NAMALWA (cell line): Measurements from ENCODE around the gene C10orf143.
"Not testable (repeated sequence)": the region's sequence is repeated elsewhere in the genome, so short reads cannot be mapped to it uniquely, and the experiment has no call there.

Experiments
- DNase-seq: peaks from one replicate; pipeline ENCODE4 v3.0.0-alpha.2; 2015; ENCODE audit warnings: low spot score

Gene C10orf143

DNA sequence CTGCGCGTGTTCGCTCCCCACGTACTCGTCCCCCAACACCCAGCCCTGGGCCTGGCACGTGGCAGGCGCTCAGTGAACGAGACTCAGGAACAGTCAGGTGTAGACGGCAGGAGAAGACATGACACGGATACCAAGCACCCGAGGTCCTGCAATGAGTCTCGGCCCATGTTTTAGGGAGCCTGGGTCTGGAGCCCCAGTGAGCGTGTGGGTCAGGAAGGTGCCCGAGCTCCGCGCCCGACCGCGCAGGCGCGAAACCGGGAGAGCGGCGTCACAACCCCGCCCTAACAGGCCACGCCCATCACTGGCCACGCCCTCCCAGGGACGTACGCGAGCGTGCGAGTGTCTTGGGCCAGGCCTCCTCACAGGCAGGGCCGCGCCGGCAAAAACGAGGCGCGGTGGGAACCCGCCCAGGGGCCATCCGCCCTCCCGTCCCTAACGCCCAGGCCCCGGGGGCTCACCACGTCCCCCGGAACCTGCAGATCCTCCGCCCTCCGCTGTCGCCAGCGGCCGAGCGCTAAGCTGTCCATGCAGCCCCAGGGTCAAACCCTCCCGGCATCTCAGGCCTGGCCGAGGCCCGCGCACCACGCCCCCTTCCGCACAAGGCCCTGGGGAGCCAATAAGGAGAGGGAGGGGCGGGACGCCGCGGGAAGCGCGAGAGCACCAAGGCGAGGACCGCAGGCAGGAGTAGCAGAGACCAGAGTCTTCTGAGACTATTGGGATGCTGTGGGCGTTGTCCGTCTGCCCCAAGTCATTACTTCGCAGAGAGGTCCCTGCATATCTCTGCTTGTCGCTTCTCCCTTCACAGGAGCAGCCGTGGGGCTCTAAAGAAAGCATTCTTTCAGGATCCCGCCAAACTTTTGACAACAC lies at the start of gene C10orf143:
TSS of gene C10orf143 (minus strand) at position 585 of the 867 bp plus-strand sequence. CDS start at position 527, 58 bp downstream.
- peak; percentile 96 for DNase-seq

- no peak for DNase-seq
Observed at GRCh38 chr10:130159192-130159794, 48.7 kb upstream of the C10orf143 start.

DNA sequence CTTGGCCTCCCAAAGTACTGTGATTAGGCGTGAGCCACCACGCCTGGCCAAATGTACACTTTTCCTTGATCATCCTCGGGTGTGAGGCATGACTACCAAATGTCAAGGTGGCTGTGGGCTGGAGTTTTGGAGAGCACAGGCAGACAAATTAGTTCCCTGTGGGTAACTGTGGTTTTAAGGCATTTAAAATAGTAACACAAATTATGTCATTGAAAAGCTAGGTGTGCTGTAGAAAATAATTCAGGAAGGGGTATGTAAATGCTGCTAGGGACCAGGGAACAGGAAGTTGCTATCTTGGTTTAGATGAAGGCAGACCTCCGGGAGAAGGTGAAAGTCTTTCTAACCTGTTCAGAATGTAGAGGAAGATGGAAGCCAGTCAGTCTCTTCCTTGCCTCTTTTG lies 35.4 kb upstream of the C10orf143 start:
- DNase-seq, result no peak

DNA sequence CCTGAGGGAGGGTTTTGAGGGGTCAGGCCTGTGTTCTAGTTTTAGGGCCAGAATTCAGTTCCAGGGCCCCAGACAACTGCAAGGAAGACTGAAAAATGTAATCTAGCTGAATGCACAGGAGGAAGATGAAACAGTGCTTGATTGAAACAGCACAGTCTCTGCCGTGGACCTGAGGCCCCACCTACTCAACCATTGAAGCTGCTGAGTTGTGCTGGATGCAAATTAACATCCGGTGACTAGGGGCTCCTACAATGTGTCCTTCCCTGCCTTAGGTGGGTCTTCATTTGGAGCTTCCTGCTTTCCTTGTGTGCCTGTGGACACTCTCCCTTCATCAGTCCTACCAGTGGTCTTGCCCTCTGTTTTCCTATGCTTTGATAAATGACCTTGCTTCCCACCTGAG lies 31.2 kb upstream of the C10orf143 start:
- DNase-seq, result peak; percentile 74

DNA sequence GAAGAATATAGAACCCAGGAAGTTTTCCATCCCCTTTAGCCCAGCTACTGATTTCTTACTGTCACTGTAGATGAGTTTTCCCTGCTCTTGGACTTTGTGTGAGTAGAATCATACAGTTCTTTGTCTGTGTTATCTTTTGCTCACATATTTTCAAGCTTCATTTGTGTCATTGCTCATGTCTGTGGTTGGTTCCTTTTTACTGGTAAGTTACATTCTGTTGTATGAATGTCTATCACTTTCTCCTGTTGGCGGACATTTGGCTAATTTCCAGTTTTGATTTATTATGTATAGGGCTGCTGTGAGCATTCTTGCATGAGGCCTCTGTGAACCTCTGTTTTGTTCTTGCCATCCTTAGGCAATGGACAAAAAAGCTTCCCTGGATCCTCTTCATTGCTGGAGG lies 30.8 kb upstream of the C10orf143 start:
- DNase-seq, result peak; percentile 54

GRCh38 chr10:130141038-130141437 lies 30.4 kb upstream of the C10orf143 start:
- no peak for DNase-seq

GRCh38 chr10:130140425-130140824 lies 29.8 kb upstream of the C10orf143 start:
- peak; percentile 26 for DNase-seq

- DNase-seq, result no peak
Observed at GRCh38 chr10:130138479-130138866, 27.8 kb upstream of the C10orf143 start.

DNA sequence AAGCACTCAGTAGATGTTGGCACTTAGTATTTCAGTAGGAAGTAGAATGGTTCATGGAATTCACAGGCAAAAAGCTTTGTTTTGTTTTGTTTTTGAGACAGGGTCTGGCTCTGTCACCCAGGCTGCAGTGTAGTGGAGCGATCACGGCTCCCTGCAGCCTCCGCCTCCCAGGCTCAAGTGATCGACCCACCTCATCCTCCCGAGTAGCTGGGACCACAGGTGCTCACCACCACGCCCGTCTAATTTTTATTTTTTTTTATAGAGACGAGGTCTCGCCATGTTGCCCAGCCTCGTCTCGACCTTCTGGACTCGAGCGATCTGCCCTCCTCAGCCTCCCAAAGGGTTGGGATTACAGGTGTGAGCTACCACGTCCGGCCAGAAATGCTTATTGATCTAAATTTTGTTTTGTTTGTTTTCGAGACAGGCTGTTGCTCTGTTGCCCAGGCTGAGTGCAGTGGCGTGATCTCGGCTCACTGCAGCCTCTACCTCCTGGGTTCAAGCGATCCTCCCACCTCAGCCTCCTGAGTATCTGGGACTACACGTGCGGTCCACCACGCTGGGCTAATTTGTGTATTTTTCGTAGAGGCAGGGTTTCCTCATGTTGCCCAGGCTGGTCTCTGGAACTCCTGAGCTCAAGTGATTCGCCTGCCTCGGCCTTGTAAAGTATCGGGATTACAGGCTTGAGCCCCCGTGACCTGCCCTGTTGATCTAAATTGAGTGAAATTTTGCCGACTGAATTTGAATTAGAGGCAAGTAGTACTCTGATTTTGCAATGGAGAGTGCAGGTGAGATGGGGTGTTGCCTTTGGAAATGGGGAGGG lies 27.2 kb upstream of the C10orf143 start:
- no peak for DNase-seq

DNA sequence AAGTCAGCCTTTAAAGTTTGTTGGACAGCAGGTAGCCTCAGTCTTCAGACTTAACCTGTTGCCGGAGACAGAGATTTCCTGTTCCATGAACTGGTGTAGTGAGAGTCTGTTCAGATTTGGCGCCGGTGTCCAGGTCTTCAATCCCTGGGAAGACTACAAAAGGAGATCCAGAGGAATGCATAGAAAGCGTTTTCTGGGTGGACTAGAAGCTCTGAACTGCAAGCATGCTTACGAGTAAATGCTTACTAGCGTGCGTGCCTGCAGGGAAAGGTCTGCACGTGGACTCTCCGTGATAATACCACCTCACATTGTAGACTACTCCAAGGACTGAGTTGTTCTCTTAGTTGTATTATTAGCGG lies 26.4 kb upstream of the C10orf143 start:
- peak; percentile 48 for DNase-seq

DNA sequence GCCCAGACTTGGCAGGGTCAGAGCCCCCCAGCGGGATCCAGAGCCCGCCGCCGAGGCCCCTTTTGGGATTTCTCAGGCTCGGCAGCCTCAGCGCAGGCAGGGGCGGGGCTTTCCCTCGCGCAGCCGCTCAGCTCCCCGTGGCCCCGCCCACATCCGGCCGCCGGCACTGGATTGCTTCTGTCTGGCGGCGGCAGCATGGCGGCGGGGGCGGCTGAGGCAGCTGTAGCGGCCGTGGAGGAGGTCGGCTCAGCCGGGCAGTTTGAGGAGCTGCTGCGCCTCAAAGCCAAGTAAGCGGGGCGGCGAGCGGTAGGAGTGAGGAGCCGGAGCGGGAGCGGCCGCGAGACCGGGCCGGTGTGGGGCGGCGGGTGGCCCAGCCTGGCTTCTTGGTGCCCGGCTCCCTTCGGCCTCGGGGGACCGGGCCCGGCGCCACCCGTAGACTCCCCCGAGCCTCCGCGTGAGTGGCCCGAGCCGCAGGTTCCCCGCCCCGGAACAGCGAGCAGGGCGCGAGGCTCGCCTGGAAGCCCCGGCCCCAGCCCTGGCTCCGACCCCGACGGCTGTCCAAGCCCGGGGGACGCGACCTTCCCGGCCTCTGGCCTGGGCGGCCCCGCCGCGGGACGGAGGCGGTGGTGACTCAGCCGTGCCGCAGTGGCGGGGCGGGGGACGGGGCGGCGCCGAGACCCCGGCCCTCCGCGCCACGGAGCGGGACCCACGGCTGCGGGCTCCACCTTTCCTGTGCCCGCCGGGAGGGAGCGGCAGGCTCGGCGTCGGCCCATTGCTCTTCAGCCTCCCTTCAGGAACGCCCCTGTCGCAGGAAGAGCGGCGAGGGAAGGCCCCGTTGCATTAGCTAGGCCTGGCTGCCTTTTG lies 25.8 kb upstream of the C10orf143 start, which contains the start of gene GLRX3:
TSS of gene GLRX3 (plus strand) at position 166 of the 864 bp plus-strand sequence. CDS start at position 196, 30 bp downstream.
- DNase-seq, result peak; percentile 86

DNA sequence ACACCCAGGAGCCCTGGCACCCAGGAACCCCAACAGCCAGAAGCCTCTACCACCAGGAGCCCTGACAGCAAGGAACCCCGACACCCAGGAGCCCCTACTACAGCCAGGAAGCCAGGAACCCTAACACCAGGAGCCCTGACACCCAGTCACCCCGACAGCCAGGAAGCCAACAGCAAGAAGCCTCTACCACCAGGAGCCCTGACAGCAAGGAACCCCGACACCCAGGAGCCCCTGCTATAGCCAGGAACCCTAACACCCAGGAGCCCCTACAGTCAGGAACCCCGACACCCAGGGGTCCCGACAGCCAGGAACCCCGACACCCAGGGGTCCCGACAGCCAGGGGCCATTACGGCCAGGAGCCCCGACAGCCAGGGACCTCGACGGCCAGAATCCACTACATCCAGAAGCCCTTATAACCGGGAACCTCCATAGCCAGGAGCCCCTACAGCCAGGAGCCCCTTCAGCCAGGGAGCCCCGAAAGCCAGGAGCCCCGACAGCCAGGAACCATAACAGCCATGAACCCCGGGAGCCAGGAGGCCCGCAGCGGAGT lies 25.1 kb upstream of the C10orf143 start:
- DNase-seq, result no peak

DNA sequence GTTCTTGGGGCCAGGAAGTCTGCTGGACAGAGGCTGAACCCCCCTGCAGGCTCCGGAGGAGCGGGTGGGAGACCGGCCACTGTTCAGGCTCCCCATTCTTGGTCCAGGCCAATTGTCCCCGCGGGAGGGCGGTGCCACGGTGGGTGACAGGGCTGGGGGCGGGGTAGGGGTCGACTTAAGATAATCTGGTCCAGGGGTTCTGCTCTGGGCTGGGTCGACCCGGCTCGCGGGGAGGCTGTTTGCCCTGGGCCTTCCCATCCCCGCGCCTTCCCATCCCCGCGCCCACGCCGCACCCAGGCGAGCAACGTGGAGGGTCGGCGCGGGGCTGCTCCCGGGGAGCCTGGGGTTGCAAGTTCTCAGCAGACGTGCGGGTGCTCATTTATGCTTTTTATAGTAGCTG lies 18.3 kb upstream of the C10orf143 start:
- DNase-seq, result no peak

- no peak for DNase-seq
Observed at GRCh38 chr10:130128062-130128781, 17.6 kb upstream of the C10orf143 start.

GRCh38 chr10:130127364-130128061 lies 16.9 kb upstream of the C10orf143 start:
- peak; percentile 78 for DNase-seq

- DNase-seq, result no peak
Observed at GRCh38 chr10:130121486-130122079, 11.0 kb upstream of the C10orf143 start.

DNA sequence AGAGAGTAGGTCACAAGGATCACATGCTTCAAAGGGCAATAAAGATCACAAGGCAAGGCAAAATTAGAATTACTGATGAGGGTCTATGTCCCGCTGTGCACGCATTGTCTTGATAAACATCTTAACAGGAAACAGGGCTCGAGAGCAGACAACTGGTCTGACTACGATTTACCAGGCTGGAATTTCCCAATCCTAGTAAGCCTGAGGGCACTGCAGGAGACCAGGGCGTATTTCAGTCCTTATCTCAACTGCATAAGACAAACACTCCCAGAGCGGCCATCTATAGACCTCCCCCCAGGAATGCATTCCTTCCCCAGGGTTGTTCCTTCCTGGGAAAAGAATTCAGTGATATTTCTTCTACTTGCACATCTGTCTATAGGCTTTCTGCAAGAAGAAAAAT lies 6.9 kb upstream of the C10orf143 start:
- not testable (repeated sequence) for DNase-seq

DNA sequence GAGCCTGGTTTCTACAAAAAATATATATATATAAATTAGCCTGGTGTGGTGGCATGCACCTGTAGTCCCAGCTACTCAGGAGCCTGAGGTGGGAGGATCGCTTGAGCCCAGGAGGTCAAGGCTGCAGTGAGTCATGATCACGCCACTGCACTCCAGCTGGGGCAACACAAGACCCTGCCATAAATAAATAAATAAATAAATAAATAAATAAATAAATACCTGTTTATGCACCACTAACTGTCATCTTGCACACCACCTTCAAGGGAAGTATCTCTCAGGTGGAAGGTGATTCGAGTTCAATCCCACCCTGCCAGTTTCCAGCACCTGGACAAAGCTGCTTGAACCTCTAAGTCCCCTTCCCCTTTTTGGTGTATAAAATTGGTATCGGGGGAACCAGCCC lies 6.3 kb upstream of the C10orf143 start:
- DNase-seq, result not testable (repeated sequence)

DNA sequence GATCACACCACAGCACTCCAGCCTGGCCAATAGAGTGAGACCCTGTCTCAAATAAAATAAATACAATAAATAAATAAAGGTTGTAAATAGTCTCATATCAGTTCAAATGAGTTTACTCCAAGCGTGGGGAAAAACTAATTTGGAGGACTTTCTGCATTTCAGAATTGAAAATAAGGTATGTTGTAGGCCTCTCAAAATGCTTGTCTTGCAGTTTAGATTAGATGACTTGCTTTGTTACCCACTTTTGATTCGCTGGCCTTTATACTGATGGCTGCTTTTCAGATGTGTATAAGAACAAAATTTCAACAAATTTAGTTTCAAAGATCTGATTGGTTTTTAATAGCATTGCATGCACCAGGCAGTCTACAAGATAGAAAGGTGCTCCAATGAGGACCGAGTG lies 2.2 kb upstream of the C10orf143 start:
- DNase-seq, result no peak

GRCh38 chr10:130111852-130112180 lies 1.2 kb upstream of the C10orf143 start:
- no peak for DNase-seq
